CD14-positive monocyte (primary cell): ENCODE measurements around the gene ZNF273. TPM values are rescaled to one million over a fixed set of nuclear protein-coding genes. Genes with fewer than 3 reads are reported as not detected.
"Not testable (repeated sequence)": the region's sequence is repeated elsewhere in the genome, so short reads cannot be mapped to it uniquely, and the experiment has no call there.

ENCODE experiments used
- DNase-seq, 3 donors: peaks; one replicate each; pipeline ENCODE4 v3.0.0-alpha.2; 2011 to 2022
- H2AFZ ChIP-seq: 2 replicates; pipeline ENCODE4 v1.6.0; 2012; ENCODE audit warnings: mild to moderate bottlenecking, low read depth, low read length, inconsistent platforms; ENCODE audit not compliant: insufficient read depth, poor library complexity, severe bottlenecking
- H3K27ac ChIP-seq, 2 donors: 1 replicate in 1 of 2; 2 replicates in 1 of 2; pipeline ENCODE4 v1.5.1; 2012 to 2013; ENCODE audit warnings: low read length in 2 of 2, control low read depth in 1 of 2, inconsistent platforms in 1 of 2, low read depth in 1 of 2, mild to moderate bottlenecking in 1 of 2
- H3K27me3 ChIP-seq, 2 donors: one replicate each; pipeline versions ENCODE4 v1.6.0 to v1.6.1; 2011 to 2013; ENCODE audit warnings: low read length in 2 of 2; ENCODE audit not compliant: control insufficient read depth in 2 of 2, insufficient read depth in 2 of 2
- H3K36me3 ChIP-seq, 2 donors: replicated peaks in 1 of 2; 1 replicate in 1 of 2; 2 replicates in 1 of 2; pipeline versions ENCODE4 v1.5.1 to v1.6.1; 2012 to 2013; ENCODE audit warnings: low read length in 2 of 2, control low read depth in 1 of 2, inconsistent platforms in 1 of 2, mild to moderate bottlenecking in 1 of 2; ENCODE audit not compliant: insufficient read depth in 2 of 2, control insufficient read depth in 1 of 2
- H3K4me1 ChIP-seq, 2 donors: 1 replicate in 1 of 2; 2 replicates in 1 of 2; pipeline versions ENCODE4 v1.5.1 to v1.6.1; 2012 to 2013; ENCODE audit warnings: low read length in 2 of 2, control low read depth in 1 of 2, inconsistent platforms in 1 of 2, mild to moderate bottlenecking in 1 of 2, moderate library complexity in 1 of 2; ENCODE audit not compliant: insufficient read depth in 2 of 2, control insufficient read depth in 1 of 2
- H3K4me2 ChIP-seq: replicated peaks from 2 replicates; pipeline ENCODE3; 2012; ENCODE audit warnings: low read length, moderate library complexity, mild to moderate bottlenecking; ENCODE audit not compliant: poor library complexity, severe bottlenecking; ENCODE audit errors: extremely low read depth
- H3K4me3 ChIP-seq, 3 experiments: fragments of 200-600 bp in 1 of 3; sonication (generic) in 1 of 3; replicated peaks in 1 of 3; 1 replicate in 2 of 3; 2 replicates in 1 of 3; pipeline ENCODE4 v1.5.1; 2011 to 2013; ENCODE audit warnings: low read length in 3 of 3, mild to moderate bottlenecking in 3 of 3, control low read depth in 2 of 3, low read depth in 2 of 3, inconsistent platforms in 1 of 3, moderate library complexity in 1 of 3
- H3K79me2 ChIP-seq: 2 replicates; pipeline ENCODE4 v1.6.0; 2012; ENCODE audit warnings: mild to moderate bottlenecking, control low read depth, inconsistent platforms, low read length, moderate library complexity; ENCODE audit not compliant: insufficient read depth
- H3K9ac ChIP-seq: 2 replicates; pipeline ENCODE4 v1.6.0; 2017; ENCODE audit warnings: low read length, mild to moderate bottlenecking; ENCODE audit not compliant: insufficient read depth, poor library complexity, severe bottlenecking
- H3K9me3 ChIP-seq, 2 donors: replicated peaks in 1 of 2; 1 replicate in 1 of 2; 2 replicates in 1 of 2; pipeline versions ENCODE4 v1.5.1 to v1.6.1; 2012 to 2013; ENCODE audit warnings: low read length in 2 of 2, control low read depth in 1 of 2; ENCODE audit not compliant: control insufficient read depth in 1 of 2, insufficient read depth in 1 of 2
- H4K20me1 ChIP-seq: 2 replicates; pipeline ENCODE4 v1.6.0; 2012; ENCODE audit warnings: mild to moderate bottlenecking, low read length, control low read depth, moderate library complexity; ENCODE audit not compliant: insufficient read depth
- H3K27ac Mint-ChIP-seq, 7 donors: one replicate each; pipeline ENCODE4 v1.8.0; 2020; ENCODE audit warnings: mild to moderate bottlenecking in 7 of 7, mixed read lengths in 7 of 7, moderate library complexity in 6 of 7, inconsistent platforms in 2 of 7
- H3K27me3 Mint-ChIP-seq, 3 donors: one replicate each; pipeline ENCODE4 v1.8.0; 2021 to 2022; ENCODE audit warnings: low read depth in 3 of 3, mild to moderate bottlenecking in 3 of 3, mixed read lengths in 3 of 3, moderate library complexity in 3 of 3, inconsistent platforms in 1 of 3
- H3K36me3 Mint-ChIP-seq, 2 donors: one replicate each; pipeline ENCODE4 v1.8.0; 2020; ENCODE audit warnings: mixed read lengths in 2 of 2, inconsistent platforms in 1 of 2, mild to moderate bottlenecking in 1 of 2
- H3K4me1 Mint-ChIP-seq: one replicate; pipeline ENCODE4 v1.8.0; 2020; ENCODE audit warnings: mild to moderate bottlenecking, mixed read lengths
- H3K4me3 Mint-ChIP-seq, 2 donors: one replicate each; pipeline ENCODE4 v1.8.0; 2020; ENCODE audit warnings: mild to moderate bottlenecking in 2 of 2, mixed read lengths in 2 of 2, moderate library complexity in 1 of 2
- H3K9me3 Mint-ChIP-seq, 7 donors: one replicate each; pipeline ENCODE4 v1.8.0; 2020 to 2022; ENCODE audit warnings: mixed read lengths in 7 of 7, mild to moderate bottlenecking in 6 of 7, moderate library complexity in 6 of 7, inconsistent platforms in 2 of 7
- WGBS: methylation state at CpG from one replicate; pipeline ENCODE4 v1.1.5; 2013; ENCODE audit warnings: missing lambda C conversion rate; ENCODE audit not compliant: insufficient coverage; 5-methylcytosine and 5-hydroxymethylcytosine counted together
- intact Hi-C, 2 donors: fragments of 100-400 bp; cut with micrococcal nuclease; formaldehyde crosslinking; loops; one replicate each; pipeline versions ENCODE4 v1.15.0 to v1.15.1; 2023
- polyA plus RNA-seq, 3 donors: library from polyadenylated mRNA; depleted of rRNA in 1 of 3; unstranded in 2 of 3; stranded (reverse) in 1 of 3; fragments of 300-500 nt in 2 of 3; fragments of >200 nt in 1 of 3; fragmentation: Illumina TruSeq in 2 of 3; gene quantifications; 1 replicate in 2 of 3; 2 replicates in 1 of 3; pipeline ENCODE4 v1.2.3, GENCODE V29; 2012 to 2021
- TF ChIP-seq, protein P1 (sequence below): fragments of 200-600 bp; IDR thresholded peaks from one replicate; pipeline ENCODE4 v1.8.0; 2022; ENCODE audit warnings: antibody characterized with exemption, mild to moderate bottlenecking

Gene ZNF273
- polyA plus RNA-seq, 3 donors, result 0.21 to 1.7 (median 0.62) TPM

DNA sequence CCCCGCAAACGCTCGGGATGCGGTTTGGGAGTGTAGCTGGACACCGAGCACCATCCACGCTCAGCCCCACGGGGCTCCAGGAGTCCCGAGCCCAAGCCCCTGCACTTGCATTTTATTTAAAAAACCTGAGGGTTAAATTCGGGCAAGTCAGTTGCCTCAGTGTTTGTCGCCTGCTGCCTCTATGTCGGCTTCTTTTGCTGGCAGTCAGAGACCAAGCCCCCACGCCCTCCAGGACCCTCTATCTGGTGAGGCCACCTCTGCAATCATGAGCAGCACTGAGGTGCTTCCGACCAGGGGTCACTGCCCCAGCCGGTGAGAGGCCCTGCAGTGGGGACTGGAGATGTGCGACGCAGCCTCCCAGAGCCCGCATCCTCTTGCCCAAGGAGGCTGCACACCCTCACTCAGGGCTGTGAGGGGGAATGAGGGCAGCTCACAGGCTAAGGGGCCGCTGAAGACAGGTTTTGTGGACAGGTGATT, 13.3 kb upstream of the ZNF273 start:
- Histone ChIP-seq H3K9ac (peak overlapping the region; percentile 59), H3K79me2 (no peaks in the 10 kb centered on the region), H3K4me1 (peaks cover 16 to 21% of the 10 kb centered on the region in 2 donors), H2AFZ (peak overlapping the region; percentile 86), H4K20me1 (no peaks in the 10 kb centered on the region), H3K27me3 (peaks cover 6 to 28% of the 10 kb centered on the region in 2 donors), H3K4me2 (peak overlapping the region; percentile 89), H3K36me3 (no peaks in the 10 kb centered on the region), H3K9me3 (peaks cover 4 to 13% of the 10 kb centered on the region in 2 donors), H3K4me3 (peak overlapping the region in 2 of 3 experiments; percentile 48 to 75), H3K27ac (no peak overlapping the region)
- Mint-ChIP-seq H3K4me1 (peaks cover 14% of the 10 kb centered on the region), H3K9me3 (peaks cover 3 to 24% (median 7%) of the 10 kb centered on the region in 7 donors), H3K27me3 (peaks cover 34 to 61% (median 45%) of the 10 kb centered on the region in 3 donors), H3K27ac (no peak overlapping the region), H3K4me3 (peak overlapping the region; percentile 78 to 92), H3K36me3 (no peaks in the 10 kb centered on the region)
- TF ChIP-seq, protein P1, sequence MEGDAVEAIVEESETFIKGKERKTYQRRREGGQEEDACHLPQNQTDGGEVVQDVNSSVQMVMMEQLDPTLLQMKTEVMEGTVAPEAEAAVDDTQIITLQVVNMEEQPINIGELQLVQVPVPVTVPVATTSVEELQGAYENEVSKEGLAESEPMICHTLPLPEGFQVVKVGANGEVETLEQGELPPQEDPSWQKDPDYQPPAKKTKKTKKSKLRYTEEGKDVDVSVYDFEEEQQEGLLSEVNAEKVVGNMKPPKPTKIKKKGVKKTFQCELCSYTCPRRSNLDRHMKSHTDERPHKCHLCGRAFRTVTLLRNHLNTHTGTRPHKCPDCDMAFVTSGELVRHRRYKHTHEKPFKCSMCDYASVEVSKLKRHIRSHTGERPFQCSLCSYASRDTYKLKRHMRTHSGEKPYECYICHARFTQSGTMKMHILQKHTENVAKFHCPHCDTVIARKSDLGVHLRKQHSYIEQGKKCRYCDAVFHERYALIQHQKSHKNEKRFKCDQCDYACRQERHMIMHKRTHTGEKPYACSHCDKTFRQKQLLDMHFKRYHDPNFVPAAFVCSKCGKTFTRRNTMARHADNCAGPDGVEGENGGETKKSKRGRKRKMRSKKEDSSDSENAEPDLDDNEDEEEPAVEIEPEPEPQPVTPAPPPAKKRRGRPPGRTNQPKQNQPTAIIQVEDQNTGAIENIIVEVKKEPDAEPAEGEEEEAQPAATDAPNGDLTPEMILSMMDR, result no peak
- no peak for DNase-seq
- intact Hi-C loops, result no loop called here
- 26% methylated on average over 17 of the region's 18 CpGs for WGBS

DNA sequence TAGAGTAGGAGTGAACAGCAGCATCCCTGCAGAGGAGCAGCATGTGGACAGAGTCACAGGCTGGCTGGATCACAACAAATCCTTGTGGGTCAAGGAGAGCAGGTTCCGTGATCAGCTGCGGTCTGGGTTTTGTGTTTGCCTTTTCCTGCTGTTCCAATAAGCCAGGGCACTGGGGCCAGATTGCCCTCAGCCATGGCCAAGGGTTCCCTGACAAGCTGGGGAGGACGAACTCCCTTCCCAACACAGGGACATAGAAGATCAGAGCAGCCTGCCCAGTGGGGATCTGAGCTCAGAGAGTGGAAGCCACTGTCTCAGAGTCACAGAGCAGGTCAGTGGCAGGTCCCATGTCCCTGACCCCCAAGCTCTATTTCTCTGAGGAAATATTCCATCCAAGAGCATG, 12.8 kb upstream of the ZNF273 start:
- H3K36me3 Mint-ChIP-seq, H4K20me1 ChIP-seq, H3K27ac ChIP-seq, H3K4me2 ChIP-seq, H3K9me3 ChIP-seq, H3K79me2 ChIP-seq, intact Hi-C loops, H3K27ac Mint-ChIP-seq, H2AFZ ChIP-seq, DNase-seq, H3K4me3 ChIP-seq, H3K9ac ChIP-seq, H3K36me3 ChIP-seq: not testable (repeated sequence)
- WGBS, result 100% methylated on average over 2 of the region's 3 CpGs
- Mint-ChIP-seq H3K4me3 (peak overlapping the region in 1 of 2 donors; percentile 53), H3K9me3 (peaks cover 0 to 20% (median 3%) of the 10 kb centered on the region in 7 donors), H3K4me1 (peaks cover 14% of the 10 kb centered on the region), H3K27me3 (peaks cover 30 to 58% (median 41%) of the 10 kb centered on the region in 3 donors)
- H3K4me1 ChIP-seq, result peaks cover 16 to 21% of the 10 kb centered on the region in 2 donors
- peaks cover 6 to 28% of the 10 kb centered on the region in 2 donors for H3K27me3 ChIP-seq
